SJSA1 (cell line): ENCODE measurements around the gene LRRN2. TPM values are rescaled to one million over a fixed set of nuclear protein-coding genes. Genes with fewer than 3 reads are reported as not detected.

ENCODE experiments used
- DNase-seq, 2 experiments: peaks; one replicate each; pipeline ENCODE4 v3.0.0-alpha.2; 2015 to 2020; ENCODE audit warnings: low spot score in 2 of 2, low read depth in 1 of 2
- H3K27ac ChIP-seq: fragments of 250-450 bp; sonication (Bioruptor Pico); 2 replicates; pipeline ENCODE4 v1.5.1; 2020; ENCODE audit warnings: mild to moderate bottlenecking, moderate library complexity
- H3K27me3 ChIP-seq: fragments of 250-450 bp; sonication (Bioruptor Pico); replicated peaks from 2 replicates; pipeline ENCODE4 v1.5.1; 2020; ENCODE audit warnings: mild to moderate bottlenecking, moderate library complexity
- H3K36me3 ChIP-seq: fragments of 250-450 bp; sonication (Bioruptor Pico); 2 replicates; pipeline ENCODE4 v1.5.1; 2020; ENCODE audit warnings: mild to moderate bottlenecking
- H3K4me1 ChIP-seq: fragments of 250-450 bp; sonication (Bioruptor Pico); replicated peaks from 2 replicates; pipeline ENCODE4 v1.6.1; 2021; ENCODE audit warnings: mild to moderate bottlenecking
- H3K4me3 ChIP-seq: fragments of 250-450 bp; sonication (Bioruptor Pico); 2 replicates; pipeline ENCODE4 v1.5.1; 2020; ENCODE audit warnings: mild to moderate bottlenecking
- H3K9me3 ChIP-seq: fragments of 250-450 bp; sonication (Bioruptor Pico); replicated peaks from 2 replicates; pipeline ENCODE4 v1.5.1; 2020; ENCODE audit warnings: mild to moderate bottlenecking
- total RNA-seq: library from RNA; depleted of rRNA; stranded (reverse); fragments of >200 nt; shearing (Covaris generic); gene quantifications from 2 replicates; pipeline ENCODE4 v1.2.3, GENCODE V29; 2014

LRRN2 gene
- total RNA-seq, 1 experiment from 2014 or later, result not detected

DNA sequence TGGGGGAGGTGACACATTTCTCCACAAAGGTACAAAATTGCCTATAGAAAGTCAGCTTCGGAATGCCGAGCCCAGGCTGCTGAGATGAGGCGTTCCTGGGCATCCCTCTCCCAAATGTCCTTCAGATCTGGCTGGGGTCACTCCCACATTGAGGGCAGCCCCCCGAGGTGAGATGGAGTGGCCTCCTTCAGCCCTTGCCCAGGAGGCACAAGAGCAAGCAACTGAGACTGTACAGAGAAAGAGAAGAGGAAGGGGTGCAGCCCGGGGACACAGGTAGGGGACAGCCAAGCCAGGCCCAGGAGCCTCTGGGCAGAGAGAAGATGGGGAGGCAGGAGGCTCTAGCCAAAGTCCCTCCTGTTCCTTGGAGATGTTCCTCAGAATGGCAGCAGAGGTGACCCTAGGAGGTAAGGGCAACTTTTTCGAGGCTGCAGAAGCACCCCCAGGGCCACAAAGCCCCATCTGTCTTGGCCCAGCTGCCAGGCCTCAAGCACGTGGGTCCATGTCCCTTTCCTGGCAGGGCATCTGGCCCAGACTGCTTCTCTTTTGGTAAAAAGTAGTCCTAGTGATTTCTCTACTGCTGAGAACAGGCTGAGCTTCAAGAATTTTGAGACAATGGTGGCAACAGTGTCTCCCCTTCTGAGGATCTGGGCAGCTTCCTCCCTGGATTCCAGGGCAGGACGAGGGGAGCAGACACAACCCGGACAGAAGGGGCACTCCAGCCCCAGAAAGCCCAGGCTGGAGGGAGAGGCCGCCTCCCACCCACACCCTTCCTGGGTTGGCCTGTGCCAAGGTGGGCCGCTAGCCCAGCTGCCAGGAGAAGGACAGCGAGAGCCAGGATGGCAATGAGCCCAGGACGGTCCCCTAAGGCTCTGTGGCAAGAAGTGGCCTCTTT is 68.0 kb downstream of the LRRN2 start:
- Histone ChIP-seq H3K9me3 (no peaks in the 10 kb centered on the region), H3K27ac (no peak overlapping the region), H3K4me1 (no peaks in the 10 kb centered on the region), H3K4me3 (no peak overlapping the region), H3K27me3 (peaks cover 27% of the 10 kb centered on the region), H3K36me3 (no peaks in the 10 kb centered on the region)
- DNase-seq, result no peak

DNA sequence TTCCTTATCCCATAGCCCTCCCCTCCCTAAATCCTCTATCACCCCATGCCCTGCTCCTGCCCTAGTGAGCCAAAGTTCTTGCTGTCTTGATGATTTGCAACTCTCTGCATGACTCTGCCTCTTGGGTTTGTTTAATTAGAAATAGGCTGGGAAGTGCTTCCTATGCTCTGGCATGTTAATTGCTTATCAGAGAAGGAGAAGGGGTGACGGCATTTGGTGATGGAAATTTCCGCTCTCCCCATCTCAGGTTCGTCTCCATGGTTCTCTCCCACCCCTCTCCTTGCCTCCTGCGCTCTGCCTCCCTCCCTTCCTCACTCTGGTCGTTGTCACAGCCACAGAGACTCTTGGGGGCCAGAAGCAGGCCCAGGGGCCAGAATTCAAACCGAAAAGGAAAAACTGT is 68.9 kb downstream of the LRRN2 start:
- no peak for DNase-seq
- H3K4me3 ChIP-seq, result no peak overlapping the region
- no peak overlapping the region for H3K27ac ChIP-seq
- no peaks in the 10 kb centered on the region for H3K36me3 ChIP-seq
- no peaks in the 10 kb centered on the region for H3K4me1 ChIP-seq
- H3K27me3 ChIP-seq, result peaks cover 25% of the 10 kb centered on the region
- no peaks in the 10 kb centered on the region for H3K9me3 ChIP-seq

DNA sequence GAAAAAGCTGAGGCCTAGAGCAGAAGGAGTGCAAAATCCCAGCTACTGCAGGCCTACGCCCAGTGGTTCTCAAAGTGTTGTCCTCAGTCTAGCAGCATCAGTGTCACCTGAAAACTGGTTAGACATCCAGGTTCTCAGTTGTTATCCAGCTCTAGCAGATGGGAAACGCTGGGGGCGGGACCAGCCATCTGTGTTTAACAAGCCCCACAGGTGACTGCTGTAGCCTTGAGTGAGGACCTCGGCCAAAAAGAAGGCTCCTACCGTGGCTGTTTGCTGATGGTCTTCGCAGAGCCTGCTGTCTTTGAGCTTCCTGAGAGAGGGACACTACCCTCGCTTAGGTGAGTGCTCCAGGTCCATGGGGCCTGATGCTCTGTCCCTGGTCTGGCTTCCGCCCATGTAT is 69.7 kb downstream of the LRRN2 start:
- no peak overlapping the region for H3K4me3 ChIP-seq
- peaks cover 21% of the 10 kb centered on the region for H3K27me3 ChIP-seq
- H3K9me3 ChIP-seq, result no peaks in the 10 kb centered on the region

DNA sequence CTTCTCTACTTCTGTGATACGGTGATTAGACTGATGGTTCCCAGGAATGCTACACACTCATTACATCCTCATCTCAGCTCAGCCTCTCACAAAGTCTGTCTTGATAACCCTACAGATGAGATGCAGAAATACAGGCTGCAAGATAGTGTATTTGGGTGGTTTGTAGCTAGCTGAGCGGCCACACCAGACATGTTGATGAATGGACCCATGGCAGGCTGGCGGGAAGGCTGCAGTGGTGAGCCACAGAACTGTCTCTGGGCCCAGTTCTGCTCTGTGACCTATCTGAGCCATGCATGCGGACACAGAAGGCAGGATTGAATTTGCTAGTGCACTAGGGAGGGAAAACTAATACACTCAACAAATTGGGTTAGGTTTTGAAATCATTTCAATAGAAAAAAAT is 71.9 kb downstream of the LRRN2 start:
- no peak for DNase-seq
- H3K27ac ChIP-seq, result no peak overlapping the region
- H3K9me3 ChIP-seq, result no peaks in the 10 kb centered on the region
- peaks cover 34% of the 10 kb centered on the region for H3K27me3 ChIP-seq
- no peaks in the 10 kb centered on the region for H3K4me1 ChIP-seq
- H3K36me3 ChIP-seq, result no peaks in the 10 kb centered on the region
- H3K4me3 ChIP-seq, result no peak overlapping the region

More for the DNA sequence above, 69.7 kb downstream of the LRRN2 start:
- Histone ChIP-seq H3K27ac (no peak overlapping the region), H3K4me1 (no peaks in the 10 kb centered on the region), H3K36me3 (no peaks in the 10 kb centered on the region)
- DNase-seq, result no peak

DNA sequence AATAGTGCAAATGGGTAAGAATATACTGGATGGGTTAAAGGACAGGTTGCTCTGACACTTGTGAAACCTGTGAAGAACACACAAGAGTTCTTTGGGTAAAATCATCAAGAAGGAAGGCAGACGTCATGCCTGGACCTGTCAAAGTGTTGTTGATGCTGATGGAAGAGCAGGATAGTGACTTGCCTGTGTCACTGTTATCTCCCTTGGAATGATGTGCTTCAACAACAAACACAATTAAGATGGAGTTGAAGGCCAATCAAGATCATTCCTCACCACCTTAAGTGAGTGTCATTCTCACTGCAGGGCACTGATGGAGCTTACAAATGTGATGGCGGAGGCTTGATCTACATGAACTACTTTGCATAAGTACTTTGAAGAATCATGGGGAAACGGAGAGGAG is 73.2 kb downstream of the LRRN2 start:
- Histone ChIP-seq H3K4me3 (no peak overlapping the region), H3K27ac (no peak overlapping the region), H3K27me3 (peaks cover 37% of the 10 kb centered on the region), H3K36me3 (no peaks in the 10 kb centered on the region), H3K9me3 (no peaks in the 10 kb centered on the region), H3K4me1 (no peaks in the 10 kb centered on the region)
- DNase-seq, result no peak

DNA sequence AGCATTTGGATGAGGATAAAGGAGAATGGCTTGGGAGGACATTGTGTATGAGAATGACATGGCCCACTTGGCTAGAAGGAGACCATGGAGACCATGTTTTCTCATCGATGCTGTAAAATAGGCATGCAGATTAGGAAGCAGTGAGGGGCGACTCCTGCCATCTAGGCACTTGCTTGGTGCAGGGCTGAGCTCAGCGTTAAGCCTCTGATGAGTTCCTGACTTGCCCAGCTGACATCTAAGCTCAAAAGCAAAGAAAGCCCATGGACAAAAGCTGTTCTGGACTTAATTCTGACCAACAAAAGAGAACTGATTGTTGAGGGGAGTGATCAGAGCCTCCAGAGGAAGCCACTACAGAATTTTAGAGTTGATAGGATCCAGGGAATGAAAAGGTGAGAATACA is 74.5 kb downstream of the LRRN2 start:
- Histone ChIP-seq H3K9me3 (no peaks in the 10 kb centered on the region), H3K4me1 (no peaks in the 10 kb centered on the region), H3K4me3 (no peak overlapping the region), H3K27ac (no peak overlapping the region), H3K36me3 (no peaks in the 10 kb centered on the region), H3K27me3 (peaks cover 38% of the 10 kb centered on the region)
- no peak for DNase-seq

DNA sequence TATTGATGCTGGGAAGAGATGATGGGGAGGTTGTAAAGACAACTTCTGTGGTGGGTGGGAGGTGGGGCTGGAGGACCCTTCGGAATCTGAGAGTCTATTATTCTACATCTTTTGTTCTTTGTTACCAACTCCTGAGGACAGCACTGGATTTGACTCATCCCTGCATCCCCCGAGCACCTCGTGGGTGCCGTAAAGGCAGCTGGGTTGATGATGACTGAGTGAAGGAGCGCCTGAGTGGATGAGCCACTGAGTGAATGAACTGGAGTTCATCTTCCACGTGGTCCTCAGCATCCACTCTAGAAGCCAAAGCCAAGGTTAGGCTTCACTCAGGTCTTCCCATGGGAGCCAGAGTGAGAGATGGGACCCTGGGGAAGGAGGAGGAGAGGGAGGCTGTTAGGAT is 77.6 kb downstream of the LRRN2 start:
- Histone ChIP-seq H3K4me1 (no peaks in the 10 kb centered on the region), H3K27me3 (peaks cover 22% of the 10 kb centered on the region)

DNA sequence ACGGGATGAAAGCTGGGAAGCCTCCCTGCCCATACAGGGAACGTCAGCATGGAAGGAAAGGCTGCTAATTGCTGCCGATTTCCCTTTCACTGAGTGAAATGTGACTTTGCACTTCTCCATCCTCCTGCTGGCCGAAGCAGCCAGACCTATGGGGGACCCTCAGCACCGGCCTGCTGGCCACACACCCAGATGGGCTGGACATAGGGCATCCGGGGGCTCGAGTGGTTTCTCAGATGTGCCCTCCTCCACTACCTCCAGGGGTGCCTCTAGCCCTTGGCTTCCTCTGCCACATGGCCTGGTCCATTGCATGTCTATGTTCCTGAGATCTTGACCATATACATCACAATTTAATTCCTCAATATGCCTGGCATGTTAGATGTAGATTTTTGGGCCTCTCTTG is 79.7 kb downstream of the LRRN2 start:
- Histone ChIP-seq H3K36me3 (no peaks in the 10 kb centered on the region), H3K9me3 (no peaks in the 10 kb centered on the region), H3K27me3 (peaks cover 25% of the 10 kb centered on the region)

More for the DNA sequence above, 77.6 kb downstream of the LRRN2 start:
- Histone ChIP-seq H3K9me3 (no peaks in the 10 kb centered on the region), H3K4me3 (no peak overlapping the region), H3K27ac (no peak overlapping the region), H3K36me3 (no peaks in the 10 kb centered on the region)
- DNase-seq, result no peak

DNA sequence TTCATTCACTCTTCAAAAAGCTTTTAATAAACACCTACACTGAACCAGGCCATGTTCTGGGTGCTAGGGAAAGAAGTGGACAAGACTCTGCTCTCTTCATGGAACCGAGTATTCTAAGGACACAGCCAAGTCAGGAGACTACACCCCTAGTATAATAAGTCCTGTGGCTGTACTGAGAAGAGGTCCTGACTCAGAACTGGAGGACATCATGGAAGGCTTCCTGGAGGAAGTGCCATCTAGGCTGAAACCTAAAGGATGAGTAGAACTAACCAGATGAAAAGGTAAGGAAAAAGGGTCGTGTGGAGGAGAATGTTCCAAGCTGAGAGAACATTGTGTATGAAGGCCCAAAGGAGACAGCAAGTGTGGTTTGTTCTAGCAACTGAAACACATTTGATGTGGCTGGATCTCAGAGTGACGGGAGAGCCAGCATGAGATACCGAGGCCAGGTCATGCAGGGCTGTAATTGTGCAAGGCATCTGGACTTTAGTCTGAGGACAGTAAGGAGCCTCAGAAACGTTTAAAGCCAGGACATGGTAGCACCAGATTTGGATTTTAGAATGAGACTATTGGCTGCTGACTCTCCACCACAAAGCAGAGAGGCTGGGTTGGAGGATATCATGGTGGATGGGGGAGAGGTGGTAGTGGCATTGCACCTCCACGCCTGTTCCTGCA is 82.5 kb downstream of the LRRN2 start:
- H3K27ac ChIP-seq, result no peak overlapping the region
- DNase-seq, result no peak
- H3K4me1 ChIP-seq, result no peaks in the 10 kb centered on the region
- peaks cover 25% of the 10 kb centered on the region for H3K27me3 ChIP-seq
- no peaks in the 10 kb centered on the region for H3K9me3 ChIP-seq
- H3K4me3 ChIP-seq, result no peak overlapping the region
- no peaks in the 10 kb centered on the region for H3K36me3 ChIP-seq

More for the DNA sequence above, 79.7 kb downstream of the LRRN2 start:
- H3K4me3 ChIP-seq, result no peak overlapping the region
- H3K4me1 ChIP-seq, result no peaks in the 10 kb centered on the region
- DNase-seq, result no peak
- no peak overlapping the region for H3K27ac ChIP-seq

DNA sequence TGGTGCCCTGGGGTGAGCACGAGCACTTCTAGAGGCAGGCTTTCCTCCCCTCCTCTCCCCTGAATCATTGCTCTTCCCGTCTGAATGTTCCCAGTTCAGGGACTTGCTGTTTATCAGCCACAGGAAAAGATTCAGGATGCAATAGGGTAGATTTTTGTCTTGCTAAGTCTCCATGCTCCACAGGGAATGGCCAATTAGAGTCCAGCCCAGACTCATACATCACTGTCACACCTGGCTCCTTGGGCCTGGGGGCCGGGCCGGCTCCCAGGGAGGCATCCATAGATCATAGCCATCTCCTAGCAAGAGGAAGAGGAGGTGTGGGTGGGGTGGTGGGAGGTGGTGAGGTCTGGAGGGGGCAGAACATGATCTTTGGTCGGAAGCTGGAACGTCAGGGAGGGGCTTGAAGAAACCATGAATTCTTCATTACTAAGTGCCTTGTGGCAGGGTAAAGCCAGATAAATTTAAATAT is 83.4 kb downstream of the LRRN2 start:
- Histone ChIP-seq H3K4me1 (no peaks in the 10 kb centered on the region), H3K36me3 (no peaks in the 10 kb centered on the region), H3K27ac (no peak overlapping the region), H3K27me3 (peaks cover 25% of the 10 kb centered on the region), H3K4me3 (no peak overlapping the region), H3K9me3 (no peaks in the 10 kb centered on the region)
- no peak for DNase-seq

DNA sequence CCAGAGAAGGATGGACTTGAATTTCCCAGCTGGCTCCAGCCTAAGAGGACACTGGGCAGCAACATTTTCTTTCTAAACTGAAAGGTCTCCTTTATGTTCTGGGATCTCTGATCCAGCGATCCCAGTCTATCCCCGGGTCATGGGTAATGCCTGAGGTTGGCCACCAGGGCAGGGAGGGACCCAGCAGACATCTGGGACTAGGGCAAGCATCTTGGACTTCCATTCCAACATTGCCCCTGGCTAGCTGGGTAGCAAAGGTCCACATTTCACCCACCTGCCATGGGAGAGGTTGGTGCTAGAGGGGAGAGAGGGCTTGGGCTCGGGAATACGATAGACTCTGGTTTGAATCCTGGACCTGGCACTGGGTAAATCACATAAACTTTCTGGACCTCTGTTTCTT is 84.6 kb downstream of the LRRN2 start:
- Histone ChIP-seq H3K27me3 (peaks cover 21% of the 10 kb centered on the region), H3K27ac (no peak overlapping the region), H3K9me3 (no peaks in the 10 kb centered on the region), H3K36me3 (no peaks in the 10 kb centered on the region), H3K4me3 (no peak overlapping the region), H3K4me1 (no peaks in the 10 kb centered on the region)
- no peak for DNase-seq

DNA sequence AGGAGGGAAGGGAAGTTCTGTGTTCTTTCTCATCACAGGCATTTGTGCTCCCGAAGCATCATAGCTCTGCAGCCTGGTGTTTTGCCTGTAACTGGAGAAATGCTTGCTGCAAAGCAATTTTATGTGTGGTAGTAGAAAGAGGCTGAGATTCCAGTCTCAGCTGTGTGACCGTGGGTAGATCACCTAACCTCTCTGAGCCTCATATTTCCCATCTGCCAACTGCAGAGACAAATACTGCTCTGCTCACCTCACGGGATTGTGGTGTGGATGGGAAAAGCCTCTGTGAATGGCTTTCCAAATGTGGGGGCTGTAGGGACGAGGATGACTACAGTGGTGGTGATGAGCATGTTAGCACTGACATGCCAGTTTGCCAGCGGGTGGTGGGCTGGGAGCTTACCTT is 85.3 kb downstream of the LRRN2 start:
- H3K27me3 ChIP-seq, result peaks cover 21% of the 10 kb centered on the region
- no peak overlapping the region for H3K27ac ChIP-seq
- DNase-seq, result no peak
- no peak overlapping the region for H3K4me3 ChIP-seq
- no peaks in the 10 kb centered on the region for H3K4me1 ChIP-seq
- no peaks in the 10 kb centered on the region for H3K9me3 ChIP-seq
- H3K36me3 ChIP-seq, result no peaks in the 10 kb centered on the region

DNA sequence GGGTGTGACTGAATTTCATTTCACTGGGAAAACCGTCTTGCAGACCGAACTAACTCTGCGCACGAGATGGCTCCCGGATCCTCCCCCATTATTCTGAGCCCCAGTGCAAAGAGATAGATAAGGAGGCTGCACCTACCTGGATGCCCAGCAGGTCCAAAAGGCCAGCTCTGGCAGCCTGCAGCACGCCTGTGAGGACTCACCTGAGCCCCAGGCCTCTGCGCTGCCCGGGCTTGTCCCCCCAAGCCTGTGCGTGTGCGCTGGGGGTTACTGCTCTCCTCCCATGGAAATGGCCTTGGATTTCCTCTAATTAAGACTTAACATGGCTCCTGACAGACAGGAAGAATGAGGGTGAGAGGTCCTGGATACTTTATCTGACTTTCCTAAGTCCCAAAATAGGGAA is 85.9 kb downstream of the LRRN2 start:
- peaks cover 21% of the 10 kb centered on the region for H3K27me3 ChIP-seq
- H3K27ac ChIP-seq, result no peak overlapping the region
- DNase-seq, result no peak
- no peaks in the 10 kb centered on the region for H3K36me3 ChIP-seq
- no peak overlapping the region for H3K4me3 ChIP-seq
- no peaks in the 10 kb centered on the region for H3K4me1 ChIP-seq
- H3K9me3 ChIP-seq, result no peaks in the 10 kb centered on the region

DNA sequence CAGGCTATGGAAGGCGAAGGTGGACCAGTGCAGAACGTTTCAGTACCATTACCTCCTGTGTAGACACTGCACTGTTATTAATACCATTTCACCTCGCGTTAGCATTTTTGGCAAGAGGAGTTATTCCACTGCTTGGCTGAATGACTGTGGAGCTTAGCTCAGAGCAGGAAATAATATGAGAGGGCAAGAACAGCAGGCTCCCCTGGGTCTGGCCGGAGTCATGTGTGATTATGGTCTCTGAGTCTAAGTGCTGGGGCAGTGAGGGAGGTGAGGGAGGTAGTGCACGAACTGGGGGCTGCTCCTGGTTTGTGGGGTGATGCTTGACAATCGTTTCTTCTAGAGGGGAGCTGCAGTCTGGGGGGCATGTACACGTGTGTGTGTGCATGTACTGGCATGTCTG is 86.4 kb downstream of the LRRN2 start:
- Histone ChIP-seq H3K27ac (no peak overlapping the region), H3K36me3 (no peaks in the 10 kb centered on the region), H3K9me3 (no peaks in the 10 kb centered on the region), H3K4me1 (no peaks in the 10 kb centered on the region), H3K27me3 (peaks cover 21% of the 10 kb centered on the region), H3K4me3 (no peak overlapping the region)
- DNase-seq, result no peak
